ENCODE data around the gene TCF15.
A peak's percentile ranks its signal among the peaks of the same experiment; 100 is the strongest.
"Not testable (repeated sequence)": the region's sequence is repeated elsewhere in the genome, so short reads cannot be mapped to it uniquely, and the experiment has no call there.

Gene TCF15

GRCh38 chr20:588932-589672 is 21.0 kb downstream of the TCF15 start:
- DNase-seq, result no peak
- in situ Hi-C loops (cut with MboI; ENCODE audit: low pct_unique_long_range_greater_than_20kb, low sequenced_read_pairs), result no loop called here

GRCh38 chr20:588476-588875 is 21.6 kb downstream of the TCF15 start:
- in situ Hi-C loops (cut with MboI; ENCODE audit: low pct_unique_long_range_greater_than_20kb, low sequenced_read_pairs), result no loop called here
- DNase-seq, result peak; percentile 63

- in situ Hi-C loops (cut with MboI; ENCODE audit: low pct_unique_long_range_greater_than_20kb, low sequenced_read_pairs), result no loop called here
These were observed 25.2 kb downstream of the TCF15 start for GRCh38 chr20:584971-585301.

GRCh38 chr20:584161-584970 is 25.7 kb downstream of the TCF15 start:
- in situ Hi-C loops (cut with MboI; ENCODE audit: low pct_unique_long_range_greater_than_20kb, low sequenced_read_pairs), result no loop called here
- DNase-seq, result peak; percentile 35

More at GRCh38 chr20:584971-585301, 25.2 kb downstream of the TCF15 start:
- no peak for DNase-seq

- in situ Hi-C loops (cut with MboI; ENCODE audit: low pct_unique_long_range_greater_than_20kb, low sequenced_read_pairs), result no loop called here
- peak; percentile 46 for DNase-seq
These were observed 27.9 kb downstream of the TCF15 start for GRCh38 chr20:582204-582603.

- DNase-seq; in situ Hi-C loops (cut with MboI; ENCODE audit: low pct_unique_long_range_greater_than_20kb, low sequenced_read_pairs): not testable (repeated sequence)
These were observed 31.0 kb downstream of the TCF15 start for GRCh38 chr20:578940-579690.

GRCh38 chr20:577167-577791 is 32.8 kb downstream of the TCF15 start:
- in situ Hi-C loops (cut with MboI; ENCODE audit: low pct_unique_long_range_greater_than_20kb, low sequenced_read_pairs), result no loop called here
- peak; percentile 89 for DNase-seq

GRCh38 chr20:576156-576555 is 34.0 kb downstream of the TCF15 start:
- in situ Hi-C loops (cut with MboI; ENCODE audit: low pct_unique_long_range_greater_than_20kb, low sequenced_read_pairs), result no loop called here
- DNase-seq, result no peak

GRCh38 chr20:575230-575629 is 34.9 kb downstream of the TCF15 start:
- DNase-seq, result no peak
- in situ Hi-C loops (cut with MboI; ENCODE audit: low pct_unique_long_range_greater_than_20kb, low sequenced_read_pairs), result no loop called here

- in situ Hi-C loops (cut with MboI; ENCODE audit: low pct_unique_long_range_greater_than_20kb, low sequenced_read_pairs), result no loop called here
- no peak for DNase-seq
These were observed 35.7 kb downstream of the TCF15 start for GRCh38 chr20:574297-574942.

GRCh38 chr20:573414-574296 is 36.5 kb downstream of the TCF15 start:
- in situ Hi-C loops (cut with MboI; ENCODE audit: low pct_unique_long_range_greater_than_20kb, low sequenced_read_pairs), result no loop called here
- DNase-seq, result no peak

GRCh38 chr20:572727-573126 is 37.4 kb downstream of the TCF15 start:
- in situ Hi-C loops (cut with MboI; ENCODE audit: low pct_unique_long_range_greater_than_20kb, low sequenced_read_pairs), result no loop called here
- DNase-seq, result no peak

GRCh38 chr20:571754-572441 is 38.2 kb downstream of the TCF15 start:
- DNase-seq, result no peak
- in situ Hi-C loops (cut with MboI; ENCODE audit: low pct_unique_long_range_greater_than_20kb, low sequenced_read_pairs), result no loop called here

GRCh38 chr20:568673-569415 is 41.3 kb downstream of the TCF15 start:
- DNase-seq, result no peak
- in situ Hi-C loops (cut with MboI; ENCODE audit: low pct_unique_long_range_greater_than_20kb, low sequenced_read_pairs), result no loop called here

GRCh38 chr20:568097-568652 is 41.9 kb downstream of the TCF15 start:
- in situ Hi-C loops (cut with MboI; ENCODE audit: low pct_unique_long_range_greater_than_20kb, low sequenced_read_pairs), result no loop called here
- DNase-seq, result peak; percentile 41

GRCh38 chr20:564192-564591 is 45.9 kb downstream of the TCF15 start:
- DNase-seq, result no peak
- in situ Hi-C loops (cut with MboI; ENCODE audit: low pct_unique_long_range_greater_than_20kb, low sequenced_read_pairs), result no loop called here

- DNase-seq, result no peak
- in situ Hi-C loops (cut with MboI; ENCODE audit: low pct_unique_long_range_greater_than_20kb, low sequenced_read_pairs), result no loop called here
These were observed 46.9 kb downstream of the TCF15 start for GRCh38 chr20:563187-563586.

Data from KBM-7 (cell line).